SJSA1 (cell line): ENCODE data around the gene CRBN. TPM values are rescaled to one million over a fixed set of nuclear protein-coding genes. Genes with fewer than 3 reads are reported as not detected.
A peak's percentile ranks its signal among the peaks of the same experiment; 100 is the strongest.

Experiments used
- DNase-seq, 2 experiments: peaks; one replicate each; pipeline ENCODE4 v3.0.0-alpha.2; 2015 to 2020; ENCODE audit warnings: low spot score in 2 of 2, low read depth in 1 of 2
- H3K27ac ChIP-seq: fragments of 250-450 bp; sonication (Bioruptor Pico); 2 replicates; pipeline ENCODE4 v1.5.1; 2020; ENCODE audit warnings: mild to moderate bottlenecking, moderate library complexity
- H3K27me3 ChIP-seq: fragments of 250-450 bp; sonication (Bioruptor Pico); replicated peaks from 2 replicates; pipeline ENCODE4 v1.5.1; 2020; ENCODE audit warnings: mild to moderate bottlenecking, moderate library complexity
- H3K36me3 ChIP-seq: fragments of 250-450 bp; sonication (Bioruptor Pico); 2 replicates; pipeline ENCODE4 v1.5.1; 2020; ENCODE audit warnings: mild to moderate bottlenecking
- H3K4me1 ChIP-seq: fragments of 250-450 bp; sonication (Bioruptor Pico); replicated peaks from 2 replicates; pipeline ENCODE4 v1.6.1; 2021; ENCODE audit warnings: mild to moderate bottlenecking
- H3K4me3 ChIP-seq: fragments of 250-450 bp; sonication (Bioruptor Pico); 2 replicates; pipeline ENCODE4 v1.5.1; 2020; ENCODE audit warnings: mild to moderate bottlenecking
- H3K9me3 ChIP-seq: fragments of 250-450 bp; sonication (Bioruptor Pico); replicated peaks from 2 replicates; pipeline ENCODE4 v1.5.1; 2020; ENCODE audit warnings: mild to moderate bottlenecking
- total RNA-seq: library from RNA; depleted of rRNA; stranded (reverse); fragments of >200 nt; shearing (Covaris generic); gene quantifications from 2 replicates; pipeline ENCODE4 v1.2.3, GENCODE V29; 2014; rRNA removed

CRBN gene
- 18.5 and 52.5 TPM in 2 replicates for total RNA-seq

GRCh38 chr3:3179407-3180094 lies at the start of gene CRBN:
Gene CRBN, minus strand, starts transcription at chr3:3179691. Its CDS starts 4 bp downstream, at chr3:3179687.
- Histone ChIP-seq H3K27me3 (no peaks in the 10 kb centered on the region), H3K27ac (no peak within 1 kb of the TSS), H3K4me3 (peak within 1 kb of the TSS; percentile 86), H3K4me1 (peaks cover 14% of the 10 kb centered on the region), H3K36me3 (peaks cover 4% of the 10 kb centered on the region; the same call in 1 of the 2 replicates), H3K9me3 (no peaks in the 10 kb centered on the region)
- DNase-seq, result peak; percentile 72 to 80

GRCh38 chr3:3227640-3228039 lies 48.1 kb upstream of the CRBN start:
- no peak for DNase-seq
- Histone ChIP-seq H3K27ac (no peak overlapping the region), H3K4me3 (no peak overlapping the region), H3K27me3 (no peaks in the 10 kb centered on the region), H3K36me3 (no peaks in the 10 kb centered on the region), H3K4me1 (no peaks in the 10 kb centered on the region), H3K9me3 (no peaks in the 10 kb centered on the region)

DNA sequence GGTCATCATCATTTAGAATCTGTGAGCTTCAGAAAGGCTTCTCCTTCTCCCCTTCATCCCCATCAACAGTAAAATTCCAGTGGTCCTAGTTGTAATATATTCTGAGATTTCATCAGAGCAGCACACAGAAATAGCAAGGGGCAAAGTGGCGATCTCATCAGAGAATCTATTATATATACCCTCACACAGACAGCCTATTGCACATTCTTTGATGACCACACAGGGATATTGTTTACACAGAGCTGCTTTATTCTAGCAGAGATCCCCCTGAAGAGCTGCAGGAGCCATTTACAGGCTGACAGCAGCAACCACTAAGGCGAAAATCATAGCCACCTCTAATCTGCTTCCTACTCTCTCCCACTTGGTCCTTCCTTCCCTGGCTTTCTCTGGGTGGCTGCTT lies 42.0 kb upstream of the CRBN start:
- Histone ChIP-seq H3K4me3 (no peak overlapping the region), H3K4me1 (no peaks in the 10 kb centered on the region), H3K27ac (no peak overlapping the region), H3K27me3 (no peaks in the 10 kb centered on the region), H3K9me3 (no peaks in the 10 kb centered on the region), H3K36me3 (no peaks in the 10 kb centered on the region)
- DNase-seq, result no peak

DNA sequence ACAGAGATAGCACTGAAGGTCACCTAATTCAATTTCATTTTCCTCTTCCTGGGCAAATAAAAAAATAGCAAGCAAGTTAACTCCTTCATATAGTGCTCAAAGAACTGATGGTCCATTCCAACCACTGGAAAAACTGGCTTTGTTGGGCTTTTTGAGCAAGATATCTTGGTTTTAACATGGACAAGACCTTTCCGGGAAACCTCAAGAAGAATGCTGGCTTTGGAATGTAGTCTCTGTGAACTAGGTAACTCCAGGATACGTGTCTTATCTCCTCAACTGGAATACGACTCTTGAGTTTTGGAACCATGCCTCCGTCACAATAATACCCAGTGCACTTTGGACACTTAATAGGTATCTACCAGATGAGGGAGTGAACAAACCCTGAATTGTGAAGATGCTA lies 36.9 kb upstream of the CRBN start:
- no peak overlapping the region for H3K27ac ChIP-seq
- H3K4me1 ChIP-seq, result no peaks in the 10 kb centered on the region
- H3K9me3 ChIP-seq, result no peaks in the 10 kb centered on the region
- H3K27me3 ChIP-seq, result no peaks in the 10 kb centered on the region
- DNase-seq, result no peak
- no peak overlapping the region for H3K4me3 ChIP-seq
- no peaks in the 10 kb centered on the region for H3K36me3 ChIP-seq

- DNase-seq, result no peak
- Histone ChIP-seq H3K4me1 (no peaks in the 10 kb centered on the region), H3K27ac (no peak overlapping the region), H3K27me3 (no peaks in the 10 kb centered on the region), H3K9me3 (no peaks in the 10 kb centered on the region), H3K36me3 (no peaks in the 10 kb centered on the region), H3K4me3 (no peak overlapping the region)
These were observed 33.4 kb upstream of the CRBN start for GRCh38 chr3:3212781-3213440.

DNA sequence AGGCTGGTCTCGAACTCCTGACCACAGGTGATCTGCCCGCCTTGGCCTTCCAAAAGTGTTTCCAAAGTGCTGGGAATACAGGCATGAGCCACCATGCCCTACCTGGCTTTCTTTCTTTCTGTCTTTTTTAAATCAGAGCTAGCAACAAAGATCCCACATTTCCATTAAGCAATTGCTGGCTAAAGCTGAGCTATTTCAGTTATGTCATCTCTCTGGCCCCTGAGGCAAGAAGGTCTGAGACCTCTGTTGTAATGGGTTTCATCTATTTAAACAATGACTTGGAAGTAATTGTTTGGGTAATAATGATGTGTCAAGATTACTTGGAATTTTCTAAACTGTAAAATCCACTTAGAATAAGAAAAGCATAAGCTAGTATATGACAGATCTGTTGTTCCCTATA lies 30.2 kb upstream of the CRBN start:
- no peak for DNase-seq
- Histone ChIP-seq H3K4me1 (no peaks in the 10 kb centered on the region), H3K27ac (no peak overlapping the region), H3K9me3 (no peaks in the 10 kb centered on the region), H3K36me3 (no peaks in the 10 kb centered on the region), H3K4me3 (no peak overlapping the region), H3K27me3 (no peaks in the 10 kb centered on the region)

DNA sequence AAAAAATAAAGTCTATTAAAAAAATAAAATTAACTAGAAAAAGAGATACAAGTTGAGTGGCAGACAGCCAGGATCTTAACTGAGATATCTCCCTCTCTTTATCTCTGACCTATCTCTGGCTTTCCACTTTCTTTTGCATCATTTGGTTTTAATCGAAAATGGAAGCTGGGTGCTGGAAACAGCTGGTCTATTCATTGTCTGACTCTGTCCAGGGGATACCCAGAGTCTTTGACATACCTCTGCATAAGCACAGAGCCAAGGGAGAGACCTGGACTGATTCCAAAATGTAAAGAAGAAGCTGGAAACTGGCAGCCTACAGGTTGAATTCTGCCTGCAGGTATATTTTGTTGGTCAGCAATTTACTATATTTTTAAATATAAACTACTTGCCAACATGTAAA lies 29.6 kb upstream of the CRBN start:
- Histone ChIP-seq H3K4me1 (no peaks in the 10 kb centered on the region), H3K4me3 (no peak overlapping the region), H3K36me3 (no peaks in the 10 kb centered on the region), H3K27ac (no peak overlapping the region), H3K27me3 (no peaks in the 10 kb centered on the region), H3K9me3 (no peaks in the 10 kb centered on the region)
- DNase-seq, result no peak

GRCh38 chr3:3201611-3202010 lies 22.1 kb upstream of the CRBN start:
- Histone ChIP-seq H3K4me3 (no peak overlapping the region), H3K9me3 (no peaks in the 10 kb centered on the region), H3K36me3 (no peaks in the 10 kb centered on the region), H3K4me1 (no peaks in the 10 kb centered on the region), H3K27me3 (no peaks in the 10 kb centered on the region), H3K27ac (no peak overlapping the region)
- DNase-seq, result no peak

DNA sequence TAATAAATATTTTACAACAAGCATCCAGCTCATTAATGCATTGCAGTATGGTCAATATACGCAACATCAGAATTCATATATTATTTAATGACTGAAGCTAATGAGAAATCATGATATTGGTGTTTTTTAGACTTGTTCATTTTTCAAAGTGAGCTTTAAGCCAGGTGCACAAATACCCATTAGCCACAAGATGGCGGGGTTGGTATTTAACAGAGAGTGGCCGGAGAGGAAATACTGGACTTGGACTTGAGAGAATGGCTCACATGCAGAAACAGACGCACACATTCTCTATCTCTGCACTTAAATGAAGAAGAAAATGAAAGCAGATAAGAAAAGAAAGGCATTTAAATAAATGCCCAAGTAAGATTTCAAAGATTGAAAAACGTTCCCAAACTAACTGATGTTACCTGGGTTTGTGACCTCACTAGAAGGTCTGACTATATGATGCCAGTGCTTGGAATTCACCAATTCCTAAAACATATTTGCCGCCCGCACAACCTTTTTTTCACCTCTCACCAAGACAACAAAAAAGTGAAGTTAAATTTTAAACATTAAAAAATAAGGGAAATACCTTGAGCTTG lies 21.2 kb upstream of the CRBN start:
- no peaks in the 10 kb centered on the region for H3K9me3 ChIP-seq
- peak in 1 of 2 experiments; percentile 2 for DNase-seq
- no peaks in the 10 kb centered on the region for H3K27me3 ChIP-seq
- no peaks in the 10 kb centered on the region for H3K36me3 ChIP-seq
- no peaks in the 10 kb centered on the region for H3K4me1 ChIP-seq
- no peak overlapping the region for H3K4me3 ChIP-seq
- H3K27ac ChIP-seq, result no peak overlapping the region

DNA sequence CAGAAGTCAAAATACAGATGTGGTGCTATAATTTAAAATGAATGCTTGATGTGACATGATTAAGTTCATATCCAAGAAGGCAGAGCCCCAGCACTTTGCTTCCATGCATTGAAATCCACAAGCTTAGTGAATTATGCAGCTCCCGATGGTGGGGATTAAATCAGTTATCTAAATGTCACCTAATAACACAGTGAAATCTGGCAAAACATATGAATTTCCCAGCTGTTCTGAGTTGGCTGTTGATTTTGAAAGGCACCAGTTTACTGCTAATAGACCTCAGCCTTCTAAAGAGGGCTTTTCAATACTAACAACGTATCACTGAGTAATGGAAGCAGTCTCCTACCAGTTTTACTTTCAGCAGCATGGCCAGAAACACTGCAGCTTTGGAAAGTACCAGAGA lies 19.8 kb upstream of the CRBN start:
- no peaks in the 10 kb centered on the region for H3K9me3 ChIP-seq
- no peak overlapping the region for H3K27ac ChIP-seq
- no peaks in the 10 kb centered on the region for H3K4me1 ChIP-seq
- H3K36me3 ChIP-seq, result no peaks in the 10 kb centered on the region
- no peak overlapping the region for H3K4me3 ChIP-seq
- DNase-seq, result no peak
- H3K27me3 ChIP-seq, result no peaks in the 10 kb centered on the region

- Histone ChIP-seq H3K27me3 (no peaks in the 10 kb centered on the region), H3K9me3 (no peaks in the 10 kb centered on the region), H3K4me1 (no peaks in the 10 kb centered on the region), H3K36me3 (no peaks in the 10 kb centered on the region), H3K4me3 (no peak overlapping the region), H3K27ac (no peak overlapping the region)
- no peak for DNase-seq
These were observed 16.8 kb upstream of the CRBN start for GRCh38 chr3:3196148-3196861.

DNA sequence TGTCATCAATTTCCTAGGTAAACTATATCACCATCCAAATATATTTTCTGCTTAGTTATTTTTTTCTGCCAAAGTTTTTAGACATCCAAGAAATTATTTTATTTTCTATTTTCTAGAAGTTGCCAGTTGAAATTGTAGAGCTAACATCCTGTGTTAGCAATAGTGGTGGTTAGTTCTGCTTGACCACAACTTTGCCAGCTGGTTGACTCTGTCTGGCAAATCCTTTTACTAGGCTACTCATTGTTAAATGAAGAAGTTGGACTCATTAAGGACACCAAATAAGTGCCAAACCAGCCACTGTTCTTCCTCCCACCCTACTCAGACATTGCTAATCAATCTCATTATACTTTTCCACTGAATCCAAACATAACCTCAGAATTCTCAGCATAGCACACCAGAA lies 15.4 kb upstream of the CRBN start:
- DNase-seq, result no peak
- H3K4me1 ChIP-seq, result no peaks in the 10 kb centered on the region

GRCh38 chr3:3192286-3192675 lies 12.8 kb upstream of the CRBN start:
- Histone ChIP-seq H3K4me1 (no peaks in the 10 kb centered on the region), H3K4me3 (no peak overlapping the region), H3K36me3 (no peaks in the 10 kb centered on the region), H3K27ac (no peak overlapping the region), H3K27me3 (0 out of 2 replicates have a peak, but pooled peaks cover 2% of the 10 kb centered on the region), H3K9me3 (no peaks in the 10 kb centered on the region)
- no peak for DNase-seq

More for the DNA sequence above, 15.4 kb upstream of the CRBN start:
- no peak overlapping the region for H3K4me3 ChIP-seq
- no peaks in the 10 kb centered on the region for H3K9me3 ChIP-seq
- H3K36me3 ChIP-seq, result no peaks in the 10 kb centered on the region
- H3K27me3 ChIP-seq, result 0 out of 2 replicates have a peak, but pooled peaks cover 2% of the 10 kb centered on the region
- H3K27ac ChIP-seq, result no peak overlapping the region
